HepG2 (cell line): ENCODE data around the gene MRPL57. TPM values are rescaled to one million over a fixed set of nuclear protein-coding genes. Genes with fewer than 3 reads are reported as not detected.
A peak's percentile ranks its signal among the peaks of the same experiment; 100 is the strongest.

Source experiments
- BHLHE40 ChIP-seq: IDR thresholded peaks from 2 replicates; pipeline ENCODE4 v1.6.1; 2011; ENCODE audit warnings: low read length, improper control_type of control experiment
- ELF1 ChIP-seq: sonication (generic); formaldehyde crosslinking; IDR thresholded peaks from 2 replicates; pipeline ENCODE4 v1.4.0; 2020; ENCODE audit warnings: missing genetic modification reagents
- HOXD1 ChIP-seq: sonication (generic); formaldehyde crosslinking; IDR thresholded peaks from 2 replicates; pipeline ENCODE4 v1.5.0; 2020; ENCODE audit warnings: missing genetic modification reagents
- MXI1 ChIP-seq: IDR thresholded peaks from 3 replicates; pipeline ENCODE4 v1.6.1; 2012; ENCODE audit warnings: low read depth, low read length, inconsistent platforms, borderline replicate concordance
- NONO ChIP-seq, 2 experiments: fragments of 450-650 bp in 1 of 2; sonication (generic) in 1 of 2; formaldehyde crosslinking in 1 of 2; IDR thresholded peaks in 1 of 2; conservative IDR thresholded peaks in 1 of 2; 2 replicates each; pipeline versions ENCODE4 v1.6.1 to v1.8.0; 2017 to 2022; ENCODE audit warnings: mild to moderate bottlenecking in 1 of 2, missing genetic modification reagents in 1 of 2, moderate library complexity in 1 of 2
- PCBP1 ChIP-seq: fragments of 200-400 bp; formaldehyde crosslinking; IDR thresholded peaks from 2 replicates; pipeline ENCODE4 v1.6.1; 2017; ENCODE audit warnings: mild to moderate bottlenecking, low read depth, low read length, borderline replicate concordance
- RFX5 ChIP-seq: IDR thresholded peaks from 2 replicates; pipeline ENCODE4 v1.6.1; 2011; ENCODE audit warnings: low read depth, low read length, improper control_type of control experiment
- SALL1 ChIP-seq: sonication (generic); formaldehyde crosslinking; IDR thresholded peaks from 2 replicates; pipeline ENCODE4 v1.8.0; 2022; ENCODE audit warnings: mild to moderate bottlenecking, missing genetic modification reagents
- SRSF9 ChIP-seq: fragments of 200-400 bp; formaldehyde crosslinking; IDR thresholded peaks from 2 replicates; pipeline ENCODE4 v1.6.1; 2018; ENCODE audit warnings: borderline replicate concordance, mild to moderate bottlenecking, low read depth, low read length; ENCODE audit not compliant: insufficient read depth, poor library complexity, severe bottlenecking
- ZBTB7B ChIP-seq: sonication (generic); formaldehyde crosslinking; IDR thresholded peaks from 2 replicates; pipeline ENCODE4 v1.4.0; 2020; ENCODE audit warnings: missing genetic modification reagents
- ZNF543 ChIP-seq: sonication (generic); formaldehyde crosslinking; IDR thresholded peaks from 2 replicates; pipeline ENCODE4 v1.4.0; 2020; ENCODE audit warnings: mild to moderate bottlenecking, missing genetic modification reagents
- ZNF703 ChIP-seq: sonication (generic); formaldehyde crosslinking; IDR thresholded peaks from 2 replicates; pipeline ENCODE4 v1.5.1; 2020; ENCODE audit warnings: missing genetic modification reagents, mild to moderate bottlenecking, moderate library complexity, borderline replicate concordance
- ZNF776 ChIP-seq: sonication (generic); formaldehyde crosslinking; IDR thresholded peaks from 2 replicates; pipeline ENCODE4 v1.4.0; 2020; ENCODE audit warnings: mild to moderate bottlenecking, missing genetic modification reagents
- polyA plus RNA-seq, 8 experiments: library from polyadenylated mRNA; depleted of rRNA in 3 of 8; stranded (reverse) in 7 of 8; unstranded in 1 of 8; fragments of >200 nt; fragmentation: Illumina TruSeq in 4 of 8; extraction: Trizol in 4 of 8; gene quantifications; 2 replicates each; pipeline versions ENCODE4 v1.2.1 to v1.2.3, GENCODE V29; 2011 to 2016; ENCODE audit warnings: low read depth in 4 of 8, missing spikeins in 1 of 8, mixed read lengths in 1 of 8; ENCODE audit not compliant: insufficient read depth in 1 of 8
- total RNA-seq, 5 experiments: library from RNA; depleted of rRNA; stranded (reverse); fragments of >200 nt; fragmentation: Illumina TruSeq; extraction: Trizol; gene quantifications; 2 replicates each; pipeline ENCODE4 v1.2.3, GENCODE V29; 2016; ENCODE audit warnings: low read depth in 1 of 5
- TF ChIP-seq, protein P1 (sequence below): sonication (generic); formaldehyde crosslinking; IDR thresholded peaks from 2 replicates; pipeline ENCODE4 v1.4.0; 2020; ENCODE audit warnings: missing genetic modification reagents
- TF ChIP-seq, protein P2 (sequence below): sonication (generic); formaldehyde crosslinking; IDR thresholded peaks from 2 replicates; pipeline ENCODE4 v1.4.0; 2020; ENCODE audit warnings: missing genetic modification reagents, borderline replicate concordance
- TF ChIP-seq, protein P3 (sequence below): sonication (generic); formaldehyde crosslinking; IDR thresholded peaks from 2 replicates; pipeline ENCODE4 v1.4.0; 2020; ENCODE audit warnings: missing genetic modification reagents
- TF ChIP-seq, protein P4 (sequence below): sonication (generic); formaldehyde crosslinking; IDR thresholded peaks from 2 replicates; pipeline ENCODE4 v1.4.0; 2020; ENCODE audit warnings: low read depth, mild to moderate bottlenecking, missing genetic modification reagents
- TF ChIP-seq, protein P5 (sequence below): sonication (generic); formaldehyde crosslinking; IDR thresholded peaks from 2 replicates; pipeline ENCODE4 v1.8.0; 2022; ENCODE audit warnings: mild to moderate bottlenecking, missing genetic modification reagents
- TF ChIP-seq, protein P6 (sequence below): sonication (generic); formaldehyde crosslinking; IDR thresholded peaks from 2 replicates; pipeline ENCODE4 v1.4.0; 2020; ENCODE audit warnings: mild to moderate bottlenecking, low read depth, missing genetic modification reagents

The MRPL57 gene
- total and polyA plus RNA-seq, 2 of the 13 experiments (the other 11 are each of a cell fraction or from before 2014, with no cell fraction given) = 19.5 to 35.2 TPM

DNA sequence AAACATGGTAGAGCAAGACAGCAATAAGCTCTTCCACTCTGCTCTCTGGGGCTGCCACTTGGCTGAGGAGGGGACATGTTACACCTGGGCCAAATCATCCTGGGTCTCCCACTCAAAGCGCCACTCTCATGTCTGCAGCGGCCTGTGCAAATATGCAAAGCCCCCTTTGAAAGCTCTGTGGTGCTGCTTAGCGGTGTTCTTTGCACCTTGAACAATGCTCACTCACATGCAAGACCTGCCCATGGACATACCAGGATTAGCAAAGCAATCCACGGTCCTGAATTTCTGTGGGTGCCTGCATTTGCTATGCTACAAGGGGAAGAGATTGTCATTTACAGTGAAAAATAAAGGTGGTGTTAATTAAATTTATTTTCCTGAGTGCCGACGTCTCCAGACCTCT is 48.6 kb downstream of the MRPL57 start (continued):
- TF ChIP-seq, protein P1, sequence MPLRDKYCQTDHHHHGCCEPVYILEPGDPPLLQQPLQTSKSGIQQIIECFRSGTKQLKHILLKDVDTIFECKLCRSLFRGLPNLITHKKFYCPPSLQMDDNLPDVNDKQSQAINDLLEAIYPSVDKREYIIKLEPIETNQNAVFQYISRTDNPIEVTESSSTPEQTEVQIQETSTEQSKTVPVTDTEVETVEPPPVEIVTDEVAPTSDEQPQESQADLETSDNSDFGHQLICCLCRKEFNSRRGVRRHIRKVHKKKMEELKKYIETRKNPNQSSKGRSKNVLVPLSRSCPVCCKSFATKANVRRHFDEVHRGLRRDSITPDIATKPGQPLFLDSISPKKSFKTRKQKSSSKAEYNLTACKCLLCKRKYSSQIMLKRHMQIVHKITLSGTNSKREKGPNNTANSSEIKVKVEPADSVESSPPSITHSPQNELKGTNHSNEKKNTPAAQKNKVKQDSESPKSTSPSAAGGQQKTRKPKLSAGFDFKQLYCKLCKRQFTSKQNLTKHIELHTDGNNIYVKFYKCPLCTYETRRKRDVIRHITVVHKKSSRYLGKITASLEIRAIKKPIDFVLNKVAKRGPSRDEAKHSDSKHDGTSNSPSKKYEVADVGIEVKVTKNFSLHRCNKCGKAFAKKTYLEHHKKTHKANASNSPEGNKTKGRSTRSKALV (CRISPR knock-in tag) = no peak
- TF ChIP-seq SRSF9 (no peak), ZBTB7B (CRISPR knock-in tag) (peak; percentile 72), MXI1 (no peak), PCBP1 (no peak), RFX5 (no peak), ZNF776 (CRISPR knock-in tag) (no peak), BHLHE40 (peak; percentile 52; the same call in 1 of the 2 replicates), HOXD1 (no peak), ZNF703 (CRISPR knock-in tag) (no peak), ELF1 (CRISPR knock-in tag) (no peak), SALL1 (CRISPR knock-in tag) (peak; percentile 40; the same call in 1 of the 2 replicates), ZNF543 (no peak), NONO (IDR thresholded peaks at IDR 0.05) (no peak), NONO (CRISPR knock-in tag; conservative IDR thresholded peaks at IDR 0.05) (0 out of 2 replicates have a peak, but pooled peaks have one; percentile 27)
- TF ChIP-seq, protein P2, sequence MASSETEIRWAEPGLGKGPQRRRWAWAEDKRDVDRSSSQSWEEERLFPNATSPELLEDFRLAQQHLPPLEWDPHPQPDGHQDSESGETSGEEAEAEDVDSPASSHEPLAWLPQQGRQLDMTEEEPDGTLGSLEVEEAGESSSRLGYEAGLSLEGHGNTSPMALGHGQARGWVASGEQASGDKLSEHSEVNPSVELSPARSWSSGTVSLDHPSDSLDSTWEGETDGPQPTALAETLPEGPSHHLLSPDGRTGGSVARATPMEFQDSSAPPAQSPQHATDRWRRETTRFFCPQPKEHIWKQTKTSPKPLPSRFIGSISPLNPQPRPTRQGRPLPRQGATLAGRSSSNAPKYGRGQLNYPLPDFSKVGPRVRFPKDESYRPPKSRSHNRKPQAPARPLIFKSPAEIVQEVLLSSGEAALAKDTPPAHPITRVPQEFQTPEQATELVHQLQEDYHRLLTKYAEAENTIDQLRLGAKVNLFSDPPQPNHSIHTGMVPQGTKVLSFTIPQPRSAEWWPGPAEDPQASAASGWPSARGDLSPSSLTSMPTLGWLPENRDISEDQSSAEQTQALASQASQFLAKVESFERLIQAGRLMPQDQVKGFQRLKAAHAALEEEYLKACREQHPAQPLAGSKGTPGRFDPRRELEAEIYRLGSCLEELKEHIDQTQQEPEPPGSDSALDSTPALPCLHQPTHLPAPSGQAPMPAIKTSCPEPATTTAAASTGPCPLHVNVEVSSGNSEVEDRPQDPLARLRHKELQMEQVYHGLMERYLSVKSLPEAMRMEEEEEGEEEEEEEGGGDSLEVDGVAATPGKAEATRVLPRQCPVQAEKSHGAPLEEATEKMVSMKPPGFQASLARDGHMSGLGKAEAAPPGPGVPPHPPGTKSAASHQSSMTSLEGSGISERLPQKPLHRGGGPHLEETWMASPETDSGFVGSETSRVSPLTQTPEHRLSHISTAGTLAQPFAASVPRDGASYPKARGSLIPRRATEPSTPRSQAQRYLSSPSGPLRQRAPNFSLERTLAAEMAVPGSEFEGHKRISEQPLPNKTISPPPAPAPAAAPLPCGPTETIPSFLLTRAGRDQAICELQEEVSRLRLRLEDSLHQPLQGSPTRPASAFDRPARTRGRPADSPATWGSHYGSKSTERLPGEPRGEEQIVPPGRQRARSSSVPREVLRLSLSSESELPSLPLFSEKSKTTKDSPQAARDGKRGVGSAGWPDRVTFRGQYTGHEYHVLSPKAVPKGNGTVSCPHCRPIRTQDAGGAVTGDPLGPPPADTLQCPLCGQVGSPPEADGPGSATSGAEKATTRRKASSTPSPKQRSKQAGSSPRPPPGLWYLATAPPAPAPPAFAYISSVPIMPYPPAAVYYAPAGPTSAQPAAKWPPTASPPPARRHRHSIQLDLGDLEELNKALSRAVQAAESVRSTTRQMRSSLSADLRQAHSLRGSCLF = no peak
- TF ChIP-seq, protein P3, sequence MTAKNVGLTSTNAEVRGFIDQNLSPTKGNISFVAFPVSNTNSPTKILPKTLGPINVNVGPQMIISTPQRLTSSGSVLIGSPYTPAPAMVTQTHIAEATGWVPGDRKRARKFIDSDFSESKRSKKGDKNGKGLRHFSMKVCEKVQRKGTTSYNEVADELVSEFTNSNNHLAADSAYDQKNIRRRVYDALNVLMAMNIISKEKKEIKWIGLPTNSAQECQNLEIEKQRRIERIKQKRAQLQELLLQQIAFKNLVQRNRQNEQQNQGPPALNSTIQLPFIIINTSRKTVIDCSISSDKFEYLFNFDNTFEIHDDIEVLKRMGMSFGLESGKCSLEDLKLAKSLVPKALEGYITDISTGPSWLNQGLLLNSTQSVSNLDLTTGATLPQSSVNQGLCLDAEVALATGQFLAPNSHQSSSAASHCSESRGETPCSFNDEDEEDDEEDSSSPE (CRISPR knock-in tag) = no peak
- TF ChIP-seq, protein P4, sequence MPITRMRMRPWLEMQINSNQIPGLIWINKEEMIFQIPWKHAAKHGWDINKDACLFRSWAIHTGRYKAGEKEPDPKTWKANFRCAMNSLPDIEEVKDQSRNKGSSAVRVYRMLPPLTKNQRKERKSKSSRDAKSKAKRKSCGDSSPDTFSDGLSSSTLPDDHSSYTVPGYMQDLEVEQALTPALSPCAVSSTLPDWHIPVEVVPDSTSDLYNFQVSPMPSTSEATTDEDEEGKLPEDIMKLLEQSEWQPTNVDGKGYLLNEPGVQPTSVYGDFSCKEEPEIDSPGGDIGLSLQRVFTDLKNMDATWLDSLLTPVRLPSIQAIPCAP (CRISPR knock-in tag) = no peak
- TF ChIP-seq, protein P5, sequence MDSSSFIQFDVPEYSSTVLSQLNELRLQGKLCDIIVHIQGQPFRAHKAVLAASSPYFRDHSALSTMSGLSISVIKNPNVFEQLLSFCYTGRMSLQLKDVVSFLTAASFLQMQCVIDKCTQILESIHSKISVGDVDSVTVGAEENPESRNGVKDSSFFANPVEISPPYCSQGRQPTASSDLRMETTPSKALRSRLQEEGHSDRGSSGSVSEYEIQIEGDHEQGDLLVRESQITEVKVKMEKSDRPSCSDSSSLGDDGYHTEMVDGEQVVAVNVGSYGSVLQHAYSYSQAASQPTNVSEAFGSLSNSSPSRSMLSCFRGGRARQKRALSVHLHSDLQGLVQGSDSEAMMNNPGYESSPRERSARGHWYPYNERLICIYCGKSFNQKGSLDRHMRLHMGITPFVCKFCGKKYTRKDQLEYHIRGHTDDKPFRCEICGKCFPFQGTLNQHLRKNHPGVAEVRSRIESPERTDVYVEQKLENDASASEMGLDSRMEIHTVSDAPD (CRISPR knock-in tag) = no peak
- TF ChIP-seq, protein P6, sequence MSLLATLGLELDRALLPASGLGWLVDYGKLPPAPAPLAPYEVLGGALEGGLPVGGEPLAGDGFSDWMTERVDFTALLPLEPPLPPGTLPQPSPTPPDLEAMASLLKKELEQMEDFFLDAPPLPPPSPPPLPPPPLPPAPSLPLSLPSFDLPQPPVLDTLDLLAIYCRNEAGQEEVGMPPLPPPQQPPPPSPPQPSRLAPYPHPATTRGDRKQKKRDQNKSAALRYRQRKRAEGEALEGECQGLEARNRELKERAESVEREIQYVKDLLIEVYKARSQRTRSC (CRISPR knock-in tag) = no peak
